Measurements from ENCODE around the gene PTPRN2. TPM values are rescaled to one million over a fixed set of nuclear protein-coding genes. Genes with fewer than 3 reads are reported as not detected.

Gene PTPRN2
- total RNA-seq, 1 donor from 2014 or later = 2.4 TPM

GRCh38 chr7:158252837-158253669 is 334.6 kb downstream of the PTPRN2 start:
- DNase-seq (ENCODE audit: low read depth) = no peak
- Histone ChIP-seq H3K36me3 (ENCODE audit: control insufficient read depth, insufficient read depth, low read length) (no peaks in the 10 kb centered on the region), H3K4me3 (ENCODE audit: low read depth, low read length) (no peak overlapping the region), H3K27me3 (ENCODE audit: control insufficient read depth, insufficient read depth, low read length) (no peaks in the 10 kb centered on the region)
- no peak for TF ChIP-seq CTCF (IDR thresholded peaks at IDR 0.05; ENCODE audit: insufficient read depth, low read length, poor library complexity, severe bottlenecking)

DNA sequence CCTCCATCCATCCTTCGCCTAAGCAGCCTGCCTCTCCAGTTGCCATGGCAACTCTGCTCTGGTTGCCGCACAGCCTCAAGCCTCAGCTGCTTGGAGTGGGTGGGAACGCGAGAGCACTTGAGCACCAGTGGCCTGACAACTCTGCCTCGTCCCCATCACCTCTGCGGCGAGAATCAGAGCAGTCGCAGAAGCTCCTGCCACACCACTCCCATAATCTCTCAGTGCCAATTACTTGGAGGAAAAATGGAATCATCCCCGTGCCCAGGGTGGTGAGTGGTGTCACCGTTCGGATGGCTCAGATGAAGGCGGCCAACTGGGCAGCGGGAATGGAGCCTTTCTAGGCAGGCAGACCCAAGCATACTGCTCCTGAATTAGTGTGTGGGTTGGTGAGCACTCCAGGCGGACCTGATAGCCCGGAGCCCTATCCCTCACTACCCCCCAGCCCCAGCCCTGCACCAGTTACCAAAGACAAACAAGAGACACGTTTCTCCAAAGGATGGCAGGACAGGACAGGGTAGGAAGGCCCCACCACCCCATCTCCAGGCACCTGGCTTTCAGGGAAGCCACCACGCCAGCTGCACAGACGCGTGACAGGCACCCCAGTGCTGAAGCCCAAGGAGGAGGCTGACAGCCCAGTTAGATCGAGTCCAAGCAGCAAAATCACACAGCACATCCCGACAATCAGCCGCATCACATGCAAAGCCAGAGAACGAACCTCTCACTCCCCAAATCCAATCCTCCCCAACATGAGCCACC is 335.4 kb downstream of the PTPRN2 start:
- Histone ChIP-seq H3K36me3 (ENCODE audit: control insufficient read depth, insufficient read depth, low read length) (no peaks in the 10 kb centered on the region), H3K4me3 (ENCODE audit: low read depth, low read length) (no peak overlapping the region), H3K27me3 (ENCODE audit: control insufficient read depth, insufficient read depth, low read length) (no peaks in the 10 kb centered on the region)
- no peak for TF ChIP-seq CTCF (IDR thresholded peaks at IDR 0.05; ENCODE audit: insufficient read depth, low read length, poor library complexity, severe bottlenecking)
- DNase-seq (ENCODE audit: low read depth) = no peak

GRCh38 chr7:158251061-158251965 is 336.3 kb downstream of the PTPRN2 start:
- H3K36me3 ChIP-seq (ENCODE audit: control insufficient read depth, insufficient read depth, low read length) = no peaks in the 10 kb centered on the region
- TF ChIP-seq CTCF (IDR thresholded peaks at IDR 0.05; ENCODE audit: insufficient read depth, low read length, poor library complexity, severe bottlenecking) = no peak
- H3K4me3 ChIP-seq (ENCODE audit: low read depth, low read length) = no peak overlapping the region
- DNase-seq (ENCODE audit: low read depth) = no peak
- no peaks in the 10 kb centered on the region for H3K27me3 ChIP-seq (ENCODE audit: control insufficient read depth, insufficient read depth, low read length)

DNA sequence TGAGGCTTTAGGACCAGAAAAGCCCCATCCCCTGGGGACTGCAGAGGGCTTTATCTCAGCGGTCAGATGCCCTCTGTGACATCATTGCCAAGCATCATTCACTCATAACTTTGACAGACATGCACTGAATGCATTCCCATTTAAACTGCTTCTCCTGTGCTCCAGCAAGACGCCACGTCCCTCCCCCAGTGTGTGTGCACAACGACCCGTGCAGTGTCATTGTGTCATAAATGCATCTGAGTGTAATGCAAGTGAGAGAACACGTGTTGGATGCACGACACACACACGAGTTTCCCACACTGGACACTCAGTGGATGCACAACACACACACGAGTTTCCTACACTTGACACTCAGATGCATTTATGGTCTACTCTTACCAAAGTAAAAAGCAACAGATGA is 337.9 kb downstream of the PTPRN2 start:
- no peak for DNase-seq (ENCODE audit: low read depth)
- no peak overlapping the region for H3K4me3 ChIP-seq (ENCODE audit: low read depth, low read length)
- H3K36me3 ChIP-seq (ENCODE audit: control insufficient read depth, insufficient read depth, low read length) = no peaks in the 10 kb centered on the region
- TF ChIP-seq CTCF (IDR thresholded peaks at IDR 0.05; ENCODE audit: insufficient read depth, low read length, poor library complexity, severe bottlenecking) = no peak
- H3K27me3 ChIP-seq (ENCODE audit: control insufficient read depth, insufficient read depth, low read length) = no peaks in the 10 kb centered on the region

- H3K36me3 ChIP-seq (ENCODE audit: control insufficient read depth, insufficient read depth, low read length) = no peaks in the 10 kb centered on the region
- DNase-seq (ENCODE audit: low read depth) = no peak
- no peak overlapping the region for H3K4me3 ChIP-seq (ENCODE audit: low read depth, low read length)
- no peaks in the 10 kb centered on the region for H3K27me3 ChIP-seq (ENCODE audit: control insufficient read depth, insufficient read depth, low read length)
- TF ChIP-seq CTCF (IDR thresholded peaks at IDR 0.05; ENCODE audit: insufficient read depth, low read length, poor library complexity, severe bottlenecking) = no peak
Observed at GRCh38 chr7:158248816-158249215, 338.8 kb downstream of the PTPRN2 start.

Data from kidney epithelial cell (primary cell).